ENCODE data around the gene SLC36A1.

- TF ChIP-seq CTCF (IDR thresholded peaks at IDR 0.05) = no peak
- no peak for TF ChIP-seq POLR2A (IDR thresholded peaks at IDR 0.05)
Observed at GRCh38 chr5:151532416-151532815, 85.0 kb downstream of the SLC36A1 start.

Measured in heart left ventricle (tissue), 13 donors.